ENCODE results near the gene ITGB1BP1.
"Not testable (repeated sequence)": the region's sequence is repeated elsewhere in the genome, so short reads cannot be mapped to it uniquely, and the experiment has no call there.

The ITGB1BP1 gene

DNA sequence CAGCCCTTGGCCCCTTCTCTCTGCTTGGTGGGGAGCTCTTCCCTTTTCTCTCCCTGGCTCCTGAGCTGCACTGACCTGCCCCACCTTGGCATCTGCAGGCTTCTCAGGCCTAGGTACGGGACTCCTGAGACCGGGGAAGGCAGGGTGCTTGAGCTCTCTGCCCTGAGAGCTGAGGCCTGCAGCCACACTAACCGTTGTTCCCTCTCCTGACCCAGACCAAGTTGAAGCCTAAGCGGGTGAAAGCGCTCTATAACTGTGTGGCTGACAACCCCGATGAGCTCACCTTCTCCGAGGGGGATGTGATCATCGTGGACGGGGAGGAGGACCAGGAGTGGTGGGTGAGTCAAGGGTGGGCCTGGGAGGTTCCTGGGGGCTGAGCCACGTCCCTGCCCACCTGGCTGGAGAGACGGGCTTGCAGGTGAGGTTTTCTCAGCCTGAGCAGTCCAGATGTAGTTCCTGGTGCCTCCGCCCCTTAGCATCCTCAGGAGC is 22.2 kb downstream of the ITGB1BP1 start:
- H3K4me1 ChIP-seq (ENCODE audit: insufficient read depth, low read length, severe bottlenecking) = no peaks in the 10 kb centered on the region
- no peaks in the 10 kb centered on the region for H3F3A ChIP-seq (ENCODE audit: insufficient read depth, low read length)
- no peak overlapping the region for H3K4me3 ChIP-seq (ENCODE audit: low read depth, low read length, poor library complexity, severe bottlenecking)
- TF ChIP-seq, protein P1, sequence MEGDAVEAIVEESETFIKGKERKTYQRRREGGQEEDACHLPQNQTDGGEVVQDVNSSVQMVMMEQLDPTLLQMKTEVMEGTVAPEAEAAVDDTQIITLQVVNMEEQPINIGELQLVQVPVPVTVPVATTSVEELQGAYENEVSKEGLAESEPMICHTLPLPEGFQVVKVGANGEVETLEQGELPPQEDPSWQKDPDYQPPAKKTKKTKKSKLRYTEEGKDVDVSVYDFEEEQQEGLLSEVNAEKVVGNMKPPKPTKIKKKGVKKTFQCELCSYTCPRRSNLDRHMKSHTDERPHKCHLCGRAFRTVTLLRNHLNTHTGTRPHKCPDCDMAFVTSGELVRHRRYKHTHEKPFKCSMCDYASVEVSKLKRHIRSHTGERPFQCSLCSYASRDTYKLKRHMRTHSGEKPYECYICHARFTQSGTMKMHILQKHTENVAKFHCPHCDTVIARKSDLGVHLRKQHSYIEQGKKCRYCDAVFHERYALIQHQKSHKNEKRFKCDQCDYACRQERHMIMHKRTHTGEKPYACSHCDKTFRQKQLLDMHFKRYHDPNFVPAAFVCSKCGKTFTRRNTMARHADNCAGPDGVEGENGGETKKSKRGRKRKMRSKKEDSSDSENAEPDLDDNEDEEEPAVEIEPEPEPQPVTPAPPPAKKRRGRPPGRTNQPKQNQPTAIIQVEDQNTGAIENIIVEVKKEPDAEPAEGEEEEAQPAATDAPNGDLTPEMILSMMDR (IDR thresholded peaks at IDR 0.05; ENCODE audit: low read length) = no peak
- TF ChIP-seq EZH2 (IDR thresholded peaks at IDR 0.05; ENCODE audit: borderline replicate concordance, low read length) = no peak
- H3K9me2 ChIP-seq (ENCODE audit: low read depth, low read length) = no peaks in the 10 kb centered on the region
- H3K27ac ChIP-seq (ENCODE audit: low read depth, low read length, poor library complexity, severe bottlenecking) = no peak overlapping the region
- H3K79me2 ChIP-seq (ENCODE audit: insufficient read depth, low read length) = no peaks in the 10 kb centered on the region
- H3K9me3 ChIP-seq (ENCODE audit: low read length) = no peaks in the 10 kb centered on the region
- H3K27me3 ChIP-seq (ENCODE audit: insufficient read depth, low read length) = no peaks in the 10 kb centered on the region
- H3K4me2 ChIP-seq (ENCODE audit: low read length) = no peak overlapping the region
- H3K36me3 ChIP-seq (ENCODE audit: insufficient read depth, low read length) = no peaks in the 10 kb centered on the region
- no peak overlapping the region for H3K9ac ChIP-seq (ENCODE audit: low read length)
- H4K20me1 ChIP-seq (ENCODE audit: insufficient read depth, low read length) = no peaks in the 10 kb centered on the region
- no peak overlapping the region for H2AFZ ChIP-seq (ENCODE audit: low read length)

- Histone ChIP-seq H3K4me1 (ENCODE audit: insufficient read depth, low read length, severe bottlenecking) (no peaks in the 10 kb centered on the region), H3K4me3 (ENCODE audit: low read depth, low read length, poor library complexity, severe bottlenecking) (no peak overlapping the region), H3K9me2 (ENCODE audit: low read depth, low read length) (no peaks in the 10 kb centered on the region), H3F3A (ENCODE audit: insufficient read depth, low read length) (no peaks in the 10 kb centered on the region), H3K9me3 (ENCODE audit: low read length) (no peaks in the 10 kb centered on the region), H2AFZ (ENCODE audit: low read length) (no peak overlapping the region), H3K9ac (ENCODE audit: low read length) (no peak overlapping the region), H3K27me3 (ENCODE audit: insufficient read depth, low read length) (no peaks in the 10 kb centered on the region), H3K79me2 (ENCODE audit: insufficient read depth, low read length) (no peaks in the 10 kb centered on the region), H4K20me1 (ENCODE audit: insufficient read depth, low read length) (no peaks in the 10 kb centered on the region), H3K27ac (ENCODE audit: low read depth, low read length, poor library complexity, severe bottlenecking) (no peak overlapping the region), H3K4me2 (ENCODE audit: low read length) (no peak overlapping the region), H3K36me3 (ENCODE audit: insufficient read depth, low read length) (no peaks in the 10 kb centered on the region)
- TF ChIP-seq, protein P1 (IDR thresholded peaks at IDR 0.05; ENCODE audit: low read length) = no peak
- no peak for TF ChIP-seq EZH2 (IDR thresholded peaks at IDR 0.05; ENCODE audit: borderline replicate concordance, low read length)
These were observed 22.9 kb downstream of the ITGB1BP1 start for GRCh38 chr2:9400268-9401058.

DNA sequence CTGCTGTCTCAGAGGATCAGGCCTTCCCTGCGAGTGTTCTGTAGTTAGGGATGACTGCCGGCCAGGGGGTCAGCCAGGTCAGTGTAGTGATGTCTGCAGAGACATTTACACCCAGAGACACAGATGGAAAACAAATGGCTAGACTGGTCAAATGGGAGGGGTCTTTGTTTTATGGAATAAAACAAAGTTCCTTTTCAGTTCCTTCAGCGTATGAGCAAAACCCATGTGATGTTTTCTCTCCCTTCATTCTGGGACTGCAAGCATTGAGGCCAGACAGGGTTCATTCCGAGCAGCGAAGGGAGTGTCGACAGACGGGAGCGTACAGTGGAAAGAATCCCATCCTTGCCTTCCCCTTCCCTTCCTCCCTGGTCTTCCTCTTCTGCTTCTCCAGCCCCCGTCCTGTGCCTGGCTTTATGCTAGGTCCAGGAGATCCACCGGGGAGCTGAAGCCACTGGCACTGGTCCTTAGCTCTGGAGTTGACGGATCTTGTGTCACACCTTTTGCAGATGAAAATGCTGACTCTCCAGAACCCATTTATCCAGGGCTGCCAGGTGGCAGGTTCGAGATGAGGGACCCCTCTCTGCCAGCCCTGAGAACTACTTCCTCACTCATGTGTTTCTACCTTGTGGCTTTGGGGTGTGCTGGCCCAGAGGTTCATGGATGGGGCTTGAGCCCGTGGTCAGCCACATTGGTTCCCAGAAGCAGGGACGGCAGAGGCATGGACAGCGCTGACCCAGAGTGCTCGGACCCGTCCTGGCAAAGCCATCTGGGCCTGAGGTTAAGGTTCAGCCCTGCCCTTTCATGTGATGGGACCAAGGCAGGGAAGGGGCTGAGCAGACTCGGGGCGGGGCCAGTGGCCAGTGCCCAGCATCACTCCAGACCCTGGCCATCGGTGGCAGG is 24.2 kb downstream of the ITGB1BP1 start:
- no peaks in the 10 kb centered on the region for H3K27me3 ChIP-seq (ENCODE audit: insufficient read depth, low read length)
- no peaks in the 10 kb centered on the region for H3K79me2 ChIP-seq (ENCODE audit: insufficient read depth, low read length)
- no peaks in the 10 kb centered on the region for H3K4me1 ChIP-seq (ENCODE audit: insufficient read depth, low read length, severe bottlenecking)
- H2AFZ ChIP-seq (ENCODE audit: low read length) = no peak overlapping the region
- H3F3A ChIP-seq (ENCODE audit: insufficient read depth, low read length) = no peaks in the 10 kb centered on the region
- no peaks in the 10 kb centered on the region for H3K9me3 ChIP-seq (ENCODE audit: low read length)
- no peak overlapping the region for H3K4me3 ChIP-seq (ENCODE audit: low read depth, low read length, poor library complexity, severe bottlenecking)
- TF ChIP-seq, protein P1 (IDR thresholded peaks at IDR 0.05; ENCODE audit: low read length) = no peak
- no peak for TF ChIP-seq EZH2 (IDR thresholded peaks at IDR 0.05; ENCODE audit: borderline replicate concordance, low read length)
- no peak overlapping the region for H3K27ac ChIP-seq (ENCODE audit: low read depth, low read length, poor library complexity, severe bottlenecking)
- H3K36me3 ChIP-seq (ENCODE audit: insufficient read depth, low read length) = no peaks in the 10 kb centered on the region
- H3K9me2 ChIP-seq (ENCODE audit: low read depth, low read length) = no peaks in the 10 kb centered on the region
- H4K20me1 ChIP-seq (ENCODE audit: insufficient read depth, low read length) = no peaks in the 10 kb centered on the region
- no peak overlapping the region for H3K9ac ChIP-seq (ENCODE audit: low read length)
- no peak overlapping the region for H3K4me2 ChIP-seq (ENCODE audit: low read length)

DNA sequence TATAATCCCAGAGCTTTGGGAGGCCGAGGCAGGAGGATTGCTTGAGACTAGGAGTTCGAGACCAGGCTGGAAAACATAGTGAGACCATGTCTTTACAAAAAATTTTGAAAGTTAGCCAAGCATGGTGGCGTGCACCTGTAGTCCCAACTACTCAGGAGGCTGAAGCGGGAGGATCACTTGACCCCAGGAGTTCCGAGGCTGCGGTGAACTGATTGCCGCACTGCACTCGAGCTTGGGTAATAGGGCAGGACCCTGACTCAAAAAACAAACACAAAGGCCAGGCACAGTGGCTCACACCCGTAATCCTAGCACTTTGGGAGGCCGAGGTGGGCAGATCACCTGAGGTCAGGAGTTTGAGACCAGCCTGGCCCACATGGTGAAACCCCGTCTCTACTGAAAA is 25.1 kb downstream of the ITGB1BP1 start:
- H4K20me1 ChIP-seq (ENCODE audit: insufficient read depth, low read length); H3K4me1 ChIP-seq (ENCODE audit: insufficient read depth, low read length, severe bottlenecking); H3K27ac ChIP-seq (ENCODE audit: low read depth, low read length, poor library complexity, severe bottlenecking); H3K27me3 ChIP-seq (ENCODE audit: insufficient read depth, low read length); H3K79me2 ChIP-seq (ENCODE audit: insufficient read depth, low read length); H3K4me3 ChIP-seq (ENCODE audit: low read depth, low read length, poor library complexity, severe bottlenecking); H3F3A ChIP-seq (ENCODE audit: insufficient read depth, low read length); H3K9me3 ChIP-seq (ENCODE audit: low read length); H3K36me3 ChIP-seq (ENCODE audit: insufficient read depth, low read length); H3K4me2 ChIP-seq (ENCODE audit: low read length); H2AFZ ChIP-seq (ENCODE audit: low read length); H3K9ac ChIP-seq (ENCODE audit: low read length); H3K9me2 ChIP-seq (ENCODE audit: low read depth, low read length): not testable (repeated sequence)

Data from OCI-LY1 (cell line).